Prostate gland (tissue), 2 donors: ENCODE data around the gene PRX. TPM values are rescaled to one million over a fixed set of nuclear protein-coding genes. Genes with fewer than 3 reads are reported as not detected.

Experiments
- DNase-seq: peaks from one replicate; pipeline ENCODE4 v3.0.0-alpha.2; 2019; ENCODE audit warnings: low spot score
- H3K27ac ChIP-seq, 2 donors: fragments of 200-600 bp; sonication (generic); 2 replicates each; pipeline ENCODE4 v1.5.1; 2017 to 2019
- H3K27me3 ChIP-seq: fragments of 200-600 bp; sonication (generic); replicated peaks from 2 replicates; pipeline ENCODE4 v1.5.1; 2019; ENCODE audit not compliant: insufficient read depth
- H3K36me3 ChIP-seq, 2 donors: fragments of 200-600 bp; sonication (generic); 1 replicate in 1 of 2; 2 replicates in 1 of 2; pipeline versions ENCODE4 v1.5.1 to v1.8.1; 2017 to 2019
- H3K4me1 ChIP-seq: fragments of 200-600 bp; sonication (generic); replicated peaks from 2 replicates; pipeline ENCODE4 v1.5.1; 2019
- H3K4me3 ChIP-seq, 2 donors: fragments of 200-600 bp; sonication (generic); 2 replicates each; pipeline ENCODE4 v1.5.1; 2017 to 2019
- H3K9me3 ChIP-seq: fragments of 200-600 bp; sonication (generic); 2 replicates; pipeline ENCODE4 v1.5.1; 2017
- POLR2A ChIP-seq: fragments of 450-650 bp; IDR thresholded peaks from one replicate; pipeline ENCODE4 v1.6.1; 2016; ENCODE audit warnings: antibody characterized with exemption, mild to moderate bottlenecking
- POLR2AphosphoS5 ChIP-seq: sonication (generic); formaldehyde crosslinking; IDR thresholded peaks from one replicate; pipeline ENCODE4 v1.6.1; 2017; ENCODE audit warnings: antibody characterized with exemption
- WGBS: methylation state at CpG from one replicate; pipeline ENCODE4 v1.1.5; 2018; 5-methylcytosine and 5-hydroxymethylcytosine counted together
- intact Hi-C: fragments of 100-400 bp; cut with DNase I; formaldehyde crosslinking; loops from one replicate; pipeline ENCODE4 v1.14.2; 2022
- total RNA-seq, 2 donors: library from RNA; depleted of rRNA; stranded (reverse); fragments of >200 nt; gene quantifications; one replicate each; pipeline ENCODE4 v1.1.0, GENCODE V29; 2016
- TF ChIP-seq, protein P1 (sequence below), 4 experiments: fragments of 200-600 bp in 2 of 4; fragments of 450-650 bp in 2 of 4; sonication (generic) in 2 of 4; IDR thresholded peaks; 1 replicate in 3 of 4; 2 replicates in 1 of 4; pipeline ENCODE4 v1.5.1; 2016 to 2019; ENCODE audit warnings: antibody characterized with exemption in 4 of 4, mild to moderate bottlenecking in 2 of 4, moderate library complexity in 2 of 4

The PRX gene
- total RNA-seq, 2 donors from 2014 or later: 4.1 to 10.7 TPM

DNA sequence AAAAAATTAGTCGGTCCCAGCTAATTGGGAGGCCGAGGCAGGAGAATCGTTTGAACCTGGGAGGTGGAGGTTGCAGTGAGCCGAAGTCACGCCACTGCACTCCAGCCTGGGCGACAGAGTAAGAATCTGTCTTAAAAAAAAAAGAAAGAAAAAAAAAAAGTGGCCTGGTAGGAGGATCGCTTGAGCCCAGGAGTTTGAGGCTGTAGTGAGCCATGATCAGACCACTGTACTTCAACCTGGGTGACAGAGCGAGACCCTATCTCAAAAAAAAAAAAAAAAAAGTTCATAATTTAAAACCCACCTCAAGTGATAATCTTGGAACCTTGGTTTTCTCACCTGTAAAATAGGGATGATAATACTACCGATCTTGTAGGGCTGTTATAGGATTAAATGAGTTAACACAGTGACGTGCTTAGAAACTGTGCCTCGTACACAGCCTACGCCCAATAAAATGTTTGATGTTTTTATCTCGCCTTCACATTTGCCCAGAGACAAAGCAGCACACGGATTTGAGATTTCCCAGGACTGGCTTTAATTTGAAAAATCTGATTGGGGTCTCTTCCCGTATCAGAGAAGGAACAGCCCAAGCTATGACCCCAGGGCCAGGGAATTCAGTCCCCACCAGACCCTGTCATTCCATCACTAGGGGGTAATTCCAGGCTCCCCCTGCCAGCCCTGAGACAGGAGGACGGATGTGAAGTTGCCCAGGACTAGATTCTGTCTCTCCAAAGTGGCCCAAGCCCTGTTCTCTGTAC is 9.0 kb upstream of the PRX start:
- Histone ChIP-seq H3K36me3 (peaks cover 8 to 10% of the 10 kb centered on the region in 2 donors), H3K9me3 (no peaks in the 10 kb centered on the region), H3K4me3 (peak overlapping the region in 1 of 2 donors; percentile 62), H3K4me1 (peaks cover 4% of the 10 kb centered on the region), H3K27ac (peak overlapping the region; percentile 97 to 100), H3K27me3 (no peaks in the 10 kb centered on the region)
- TF ChIP-seq, protein P1, sequence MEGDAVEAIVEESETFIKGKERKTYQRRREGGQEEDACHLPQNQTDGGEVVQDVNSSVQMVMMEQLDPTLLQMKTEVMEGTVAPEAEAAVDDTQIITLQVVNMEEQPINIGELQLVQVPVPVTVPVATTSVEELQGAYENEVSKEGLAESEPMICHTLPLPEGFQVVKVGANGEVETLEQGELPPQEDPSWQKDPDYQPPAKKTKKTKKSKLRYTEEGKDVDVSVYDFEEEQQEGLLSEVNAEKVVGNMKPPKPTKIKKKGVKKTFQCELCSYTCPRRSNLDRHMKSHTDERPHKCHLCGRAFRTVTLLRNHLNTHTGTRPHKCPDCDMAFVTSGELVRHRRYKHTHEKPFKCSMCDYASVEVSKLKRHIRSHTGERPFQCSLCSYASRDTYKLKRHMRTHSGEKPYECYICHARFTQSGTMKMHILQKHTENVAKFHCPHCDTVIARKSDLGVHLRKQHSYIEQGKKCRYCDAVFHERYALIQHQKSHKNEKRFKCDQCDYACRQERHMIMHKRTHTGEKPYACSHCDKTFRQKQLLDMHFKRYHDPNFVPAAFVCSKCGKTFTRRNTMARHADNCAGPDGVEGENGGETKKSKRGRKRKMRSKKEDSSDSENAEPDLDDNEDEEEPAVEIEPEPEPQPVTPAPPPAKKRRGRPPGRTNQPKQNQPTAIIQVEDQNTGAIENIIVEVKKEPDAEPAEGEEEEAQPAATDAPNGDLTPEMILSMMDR (IDR thresholded peaks at IDR 0.05): no peak
- no peak for TF ChIP-seq POLR2A
- intact Hi-C loops: loop anchor here (1.0 kb wide), 1 partner anchor 22 kb away; the partner anchor contains the start of gene SERTAD3
- 62% methylated on average over 16 of the region's 16 CpGs for WGBS
- DNase-seq: no peak

DNA sequence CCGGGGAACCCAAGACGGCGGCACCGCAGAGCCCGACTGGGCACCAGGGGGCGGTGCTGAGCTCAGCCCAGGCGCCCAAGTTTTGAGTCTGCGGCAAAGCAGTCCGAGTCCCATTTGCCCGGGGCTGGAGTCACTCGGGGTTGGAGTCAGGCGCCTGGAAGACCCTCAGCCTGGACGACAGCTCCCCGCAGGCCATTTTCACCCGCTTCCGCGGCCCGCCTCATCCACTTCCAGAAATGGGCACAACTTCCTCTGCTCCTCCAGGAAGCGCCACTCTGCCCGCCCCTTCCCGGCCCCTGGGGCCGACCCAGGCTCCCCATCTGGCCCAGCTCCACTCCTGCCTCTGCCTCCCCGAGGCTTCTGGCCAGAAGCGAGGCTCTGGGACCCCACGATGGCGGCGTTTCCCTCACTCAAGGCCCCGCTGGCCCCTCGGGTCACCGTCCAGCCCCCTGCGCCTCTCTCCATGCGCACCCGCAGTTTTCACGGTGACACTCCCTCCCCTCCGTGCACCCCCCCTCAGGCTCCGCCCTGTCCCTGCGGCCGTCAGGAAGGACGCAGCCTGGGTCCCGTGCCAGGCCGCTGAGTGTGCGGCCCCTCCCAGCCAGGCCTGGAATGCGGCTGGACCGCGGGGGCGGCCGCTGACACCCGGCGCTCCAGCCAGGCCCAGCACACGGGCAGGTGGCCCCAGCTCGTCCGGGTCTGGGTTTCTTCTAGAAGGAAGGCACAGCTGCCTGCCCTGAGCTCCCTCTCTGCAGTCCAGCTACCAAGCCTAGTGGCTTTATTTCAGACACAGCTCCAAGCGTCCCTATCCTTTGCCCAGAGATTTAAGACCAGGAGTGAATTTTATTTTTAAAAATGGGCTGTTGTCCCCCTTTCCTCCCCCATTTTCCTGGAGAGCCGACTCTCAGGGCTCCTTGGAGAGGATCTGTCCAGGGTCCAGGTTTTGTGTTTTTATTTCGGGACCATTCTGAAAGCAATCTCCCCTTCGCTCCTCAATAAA is 7.9 kb upstream of the PRX start:
- Histone ChIP-seq H3K9me3 (no peaks in the 10 kb centered on the region), H3K4me1 (peaks cover 4% of the 10 kb centered on the region), H3K4me3 (peak overlapping the region; percentile 36 to 62), H3K27me3 (no peaks in the 10 kb centered on the region), H3K36me3 (peaks cover 8 to 10% of the 10 kb centered on the region in 2 donors), H3K27ac (peak overlapping the region; percentile 97 to 100)
- TF ChIP-seq POLR2AphosphoS5 (peak; percentile 97), POLR2A (peak; percentile 99)
- TF ChIP-seq, protein P1 (IDR thresholded peaks at IDR 0.05): peak; percentile 91 to 97 (median 96)
- intact Hi-C loops: loop anchor here (1.0 kb wide), 1 partner anchor 23 kb away; the partner anchor contains the start of gene SERTAD3
- peak; percentile 93 for DNase-seq
- WGBS: 2% methylated on average over 56 of the region's 56 CpGs

DNA sequence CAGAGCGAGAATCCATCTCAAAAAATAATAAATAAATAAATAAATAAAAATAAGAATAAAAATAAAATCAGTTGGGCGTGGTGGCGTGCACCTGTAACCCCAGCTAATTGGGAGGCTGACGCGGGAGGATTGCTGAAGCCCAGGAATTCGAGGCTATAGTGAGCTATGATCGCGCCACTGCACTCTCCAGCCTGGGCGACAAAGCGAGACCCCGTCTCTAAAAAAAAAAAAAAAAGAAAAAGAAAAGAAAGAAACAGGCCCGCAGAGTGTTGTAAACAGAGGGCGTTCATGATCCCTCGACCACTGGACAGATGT is 7.2 kb upstream of the PRX start:
- intact Hi-C loops: no loop called here
- Histone ChIP-seq H3K9me3 (no peaks in the 10 kb centered on the region), H3K36me3 (peaks cover 8 to 10% of the 10 kb centered on the region in 2 donors), H3K27ac (peak overlapping the region; percentile 97 to 100), H3K27me3 (no peaks in the 10 kb centered on the region), H3K4me3 (peak overlapping the region; percentile 36 to 62), H3K4me1 (peaks cover 4% of the 10 kb centered on the region)
- no peak for DNase-seq
- 56% methylated on average over 14 of the region's 14 CpGs for WGBS
- TF ChIP-seq POLR2AphosphoS5 (no peak), POLR2A (no peak)
- TF ChIP-seq, protein P1 (IDR thresholded peaks at IDR 0.05): no peak

DNA sequence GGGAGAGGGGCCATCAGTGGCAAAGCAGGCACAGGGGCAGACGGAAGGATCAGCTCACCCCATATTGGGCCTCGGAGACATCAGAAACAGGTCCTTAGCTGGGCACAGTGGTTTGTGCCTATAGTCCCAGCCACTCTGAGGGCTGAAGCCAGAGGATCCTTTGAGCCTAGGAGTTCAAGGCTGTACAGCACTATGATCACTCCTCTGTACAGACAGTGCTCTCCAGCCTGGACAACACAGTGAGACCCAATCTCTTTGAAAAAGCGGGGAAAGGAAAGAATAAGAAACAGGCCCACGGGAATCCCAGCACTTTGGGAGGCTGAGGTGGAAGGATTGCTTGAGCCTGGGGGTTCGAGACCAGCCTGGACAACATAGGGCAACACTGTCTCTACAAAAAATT is 6.6 kb upstream of the PRX start:
- no peak for DNase-seq
- H3K4me3 ChIP-seq: no peak overlapping the region
- intact Hi-C loops: no loop called here
- H3K9me3 ChIP-seq: no peaks in the 10 kb centered on the region
- no peak for TF ChIP-seq POLR2A
- no peak for TF ChIP-seq POLR2AphosphoS5
- TF ChIP-seq, protein P1 (IDR thresholded peaks at IDR 0.05): no peak
- peaks cover 4% of the 10 kb centered on the region for H3K4me1 ChIP-seq
- no peaks in the 10 kb centered on the region for H3K27me3 ChIP-seq
- H3K36me3 ChIP-seq: peaks cover 8 to 10% of the 10 kb centered on the region in 2 donors
- H3K27ac ChIP-seq: no peak overlapping the region
- WGBS: 80% methylated on average over 5 of the region's 5 CpGs
